ENCODE measurements around the gene DYRK1B. TPM values are rescaled to one million over a fixed set of nuclear protein-coding genes. Genes with fewer than 3 reads are reported as not detected.

DYRK1B gene
- total and polyA plus RNA-seq, 4 donors, result 7.9 to 25.6 (median 20.8) TPM

- Histone ChIP-seq H3K27me3 (ENCODE audit: control insufficient read depth in 3 of 3, insufficient read depth in 3 of 3, low read length in 2 of 3) (no peaks in the 10 kb centered on the region), H3K4me3 (no peak overlapping the region), H3K9me3 (ENCODE audit: control insufficient read depth in 4 of 4, insufficient read depth in 3 of 4, low read length in 3 of 4) (no peaks in the 10 kb centered on the region), H3K4me1 (ENCODE audit: control insufficient read depth in 5 of 5, insufficient read depth in 5 of 5, low read length in 5 of 5) (no peaks in the 10 kb centered on the region), H3K27ac (ENCODE audit: low read depth in 1 of 2, low read length in 1 of 2) (no peak overlapping the region), H3K36me3 (ENCODE audit: control insufficient read depth in 4 of 4, insufficient read depth in 4 of 4, low read length in 4 of 4) (no peaks in the 10 kb centered on the region), H3K9ac (ENCODE audit: insufficient read depth in 1 of 2, low read length in 2 of 2) (no peak overlapping the region)
- ATAC-seq (ENCODE audit: insufficient read depth, low FRiP score), result no peak
- no peak for DNase-seq
- WGBS, 2 donors, result 88 to 91% methylated on average over 3 of the region's 3 CpGs
- TF ChIP-seq CTCF (IDR thresholded peaks at IDR 0.05; ENCODE audit: control extremely low read depth, extremely low read depth), result no peak
Observed at GRCh38 chr19:39780894-39781293, 53.1 kb downstream of the DYRK1B start.

GRCh38 chr19:39778763-39779162 is 55.2 kb downstream of the DYRK1B start, which contains the start of gene LEUTX:
TSS of gene LEUTX (plus strand) at chr19:39778854. CDS start at chr19:39778921, 67 bp downstream.
- Histone ChIP-seq H3K4me3 (no peak within 1 kb of the TSS), H3K27ac (ENCODE audit: low read depth in 1 of 2, low read length in 1 of 2) (no peak within 1 kb of the TSS), H3K9me3 (ENCODE audit: control insufficient read depth in 4 of 4, insufficient read depth in 3 of 4, low read length in 3 of 4) (no peaks in the 10 kb centered on the region), H3K9ac (ENCODE audit: insufficient read depth in 1 of 2, low read length in 2 of 2) (no peak within 1 kb of the TSS), H3K4me1 (ENCODE audit: control insufficient read depth in 5 of 5, insufficient read depth in 5 of 5, low read length in 5 of 5) (no peaks in the 10 kb centered on the region), H3K36me3 (ENCODE audit: control insufficient read depth in 4 of 4, insufficient read depth in 4 of 4, low read length in 4 of 4) (no peaks in the 10 kb centered on the region), H3K27me3 (ENCODE audit: control insufficient read depth in 3 of 3, insufficient read depth in 3 of 3, low read length in 2 of 3) (no peaks in the 10 kb centered on the region)
- no peak for DNase-seq
- ATAC-seq (ENCODE audit: insufficient read depth, low FRiP score), result no peak
- TF ChIP-seq CTCF (IDR thresholded peaks at IDR 0.05; ENCODE audit: control extremely low read depth, extremely low read depth), result no peak
- WGBS, 2 donors, result 72 to 75% methylated on average over 4 of the region's 4 CpGs

Small RNA genes within 50 kb of the gene (small RNA-seq; reads per million reads assigned to genes)
- gene MIR6719 (ENCODE audit: low replicate concordance), result not detected

Other genes starting within 250 kb of the DYRK1B start
- gene LGALS13, start 231.6 kb downstream of the DYRK1B start, total RNA-seq, result not detected
- not detected for gene LGALS13, start 231.6 kb downstream of the DYRK1B start, polyA plus RNA-seq
- not detected for gene LGALS16, start 178.2 kb downstream of the DYRK1B start, total RNA-seq
- not detected for gene LGALS16, start 178.2 kb downstream of the DYRK1B start, polyA plus RNA-seq
- gene LGALS14, start 129.7 kb downstream of the DYRK1B start, total RNA-seq, result not detected
- not detected for gene LGALS14, start 129.7 kb downstream of the DYRK1B start, polyA plus RNA-seq
- gene CLC, start 96.1 kb downstream of the DYRK1B start, total RNA-seq, result 1 to 10 TPM in 1 of 2 donors, under 1 TPM in 1; 0.46 to 1.8 TPM
- 1 to 10 TPM in 1 of 2 donors, under 1 TPM in 1; 0.30 to 4.6 TPM for gene CLC, start 96.1 kb downstream of the DYRK1B start, polyA plus RNA-seq
- gene LEUTX, start 55.3 kb downstream of the DYRK1B start, total RNA-seq, result not detected
- gene LEUTX, start 55.3 kb downstream of the DYRK1B start, polyA plus RNA-seq, result not detected
- 100 to 1,000 TPM; 152 to 154 TPM for gene FBL, start 12.2 kb upstream of the DYRK1B start, total RNA-seq
- 100 to 1,000 TPM; 249 to 253 TPM for gene FBL, start 12.2 kb upstream of the DYRK1B start, polyA plus RNA-seq
- gene FCGBP, start 100.5 kb upstream of the DYRK1B start, total RNA-seq, result 10 to 100 TPM; 49.5 to 65.8 TPM
- gene FCGBP, start 100.5 kb upstream of the DYRK1B start, polyA plus RNA-seq, result 1 to 10 TPM; 1.3 to 3.4 TPM
- gene PSMC4, start 137.0 kb upstream of the DYRK1B start, total RNA-seq, result 10 to 100 TPM; 45.2 to 90.5 TPM
- 10 to 100 TPM; 83.9 to 95.4 TPM for gene PSMC4, start 137.0 kb upstream of the DYRK1B start, polyA plus RNA-seq
- 1 to 10 TPM; 4.2 to 9.2 TPM for gene ZNF546, start 162.9 kb upstream of the DYRK1B start, total RNA-seq
- gene ZNF546, start 162.9 kb upstream of the DYRK1B start, polyA plus RNA-seq, result 1 to 10 TPM; 1.0 to 1.1 TPM
- gene ZNF780B, start 222.1 kb upstream of the DYRK1B start, total RNA-seq, result 10 to 100 TPM; 17.9 to 39.8 TPM
- 10 to 100 TPM in 1 of 2 donors, 1 to 10 TPM in 1; 4.7 to 14.7 TPM for gene ZNF780B, start 222.1 kb upstream of the DYRK1B start, polyA plus RNA-seq